Fibroblast of lung (primary cell): Measurements from ENCODE around the gene SFT2D2. TPM values are rescaled to one million over a fixed set of nuclear protein-coding genes. Genes with fewer than 3 reads are reported as not detected.
A peak's percentile ranks its signal among the peaks of the same experiment; 100 is the strongest.

Experiments
- DNase-seq, 2 donors: peaks; one replicate each; pipeline versions ENCODE4 v3.0.0 to v3.0.0-alpha.2; 2010; ENCODE audit warnings: low read depth in 2 of 2
- H2AFZ ChIP-seq: 2 replicates; pipeline ENCODE4 v1.5.1; 2012; ENCODE audit warnings: low read length, control low read depth, inconsistent platforms
- H3K27ac ChIP-seq: 2 replicates; pipeline ENCODE4 v1.5.1; 2011; ENCODE audit warnings: low read length, control low read depth; ENCODE audit not compliant: insufficient read depth
- H3K27me3 ChIP-seq: 2 replicates; pipeline ENCODE4 v1.5.1; 2011; ENCODE audit warnings: mild to moderate bottlenecking, low read length; ENCODE audit not compliant: control insufficient read depth, insufficient read depth
- H3K36me3 ChIP-seq: 2 replicates; pipeline ENCODE4 v1.5.1; 2011; ENCODE audit warnings: low read length; ENCODE audit not compliant: control insufficient read depth, insufficient read depth
- H3K4me1 ChIP-seq: 2 replicates; pipeline ENCODE4 v1.5.1; 2011; ENCODE audit warnings: low read length; ENCODE audit not compliant: control insufficient read depth, insufficient read depth; ENCODE audit errors: extremely low read depth
- H3K4me2 ChIP-seq: 2 replicates; pipeline ENCODE4 v1.5.1; 2011; ENCODE audit warnings: low read length, control low read depth; ENCODE audit not compliant: insufficient read depth; ENCODE audit errors: extremely low read depth
- H3K4me3 ChIP-seq, 4 experiments: fragments of 200-600 bp in 1 of 4; sonication (generic) in 1 of 4; replicated peaks in 1 of 4; 2 replicates each; pipeline ENCODE4 v1.5.1; 2011 to 2016; ENCODE audit warnings: low read length in 4 of 4, low read depth in 3 of 4, mild to moderate bottlenecking in 3 of 4, control low read depth in 2 of 4, inconsistent platforms in 1 of 4, mixed read lengths in 1 of 4; ENCODE audit not compliant: insufficient read depth in 1 of 4; ENCODE audit errors: control extremely low read depth in 1 of 4
- H3K79me2 ChIP-seq: 2 replicates; pipeline ENCODE4 v1.5.1; 2012; ENCODE audit warnings: mild to moderate bottlenecking, low read length, inconsistent platforms; ENCODE audit not compliant: control insufficient read depth, insufficient read depth
- H3K9ac ChIP-seq: 2 replicates; pipeline ENCODE4 v1.5.1; 2011; ENCODE audit warnings: mild to moderate bottlenecking, low read length, control low read depth; ENCODE audit not compliant: insufficient read depth
- H3K9me3 ChIP-seq: 2 replicates; pipeline ENCODE4 v1.5.1; 2012; ENCODE audit warnings: low read depth, low read length; ENCODE audit not compliant: control insufficient read depth, insufficient read depth
- H4K20me1 ChIP-seq: 2 replicates; pipeline ENCODE4 v1.5.1; 2011; ENCODE audit warnings: low read length; ENCODE audit not compliant: control insufficient read depth, insufficient read depth; ENCODE audit errors: extremely low read depth
- EZH2 ChIP-seq: IDR thresholded peaks from 2 replicates; pipeline ENCODE4 v1.5.1; 2012; ENCODE audit warnings: low read length, control low read depth, mild to moderate bottlenecking; ENCODE audit errors: missing control alignments
- polyA plus RNA-seq, 2 donors: library from polyadenylated mRNA; depleted of rRNA in 1 of 2; stranded (reverse) in 1 of 2; unstranded in 1 of 2; fragments of >200 nt; gene quantifications; 2 replicates each; pipeline ENCODE4 v1.2.1, GENCODE V29; 2011 to 2012; ENCODE audit warnings: missing spikeins in 1 of 2
- total RNA-seq: library from RNA; depleted of rRNA; stranded (reverse); fragments of >200 nt; gene quantifications from 2 replicates; pipeline ENCODE4 v1.2.1, GENCODE V29; 2014
- TF ChIP-seq, protein P1 (sequence below), 2 donors: IDR thresholded peaks in 1 of 2; conservative IDR thresholded peaks in 1 of 2; 1 replicate in 1 of 2; 2 replicates in 1 of 2; pipeline ENCODE4 v1.5.1; 2011 to 2012; ENCODE audit warnings: low read length in 2 of 2, control low read depth in 1 of 2, inconsistent platforms in 1 of 2, low read depth in 1 of 2, mild to moderate bottlenecking in 1 of 2

The SFT2D2 gene
- total and polyA plus RNA-seq, 2 donors (not counting 1 experiment from before 2014, with no cell fraction given), result 29.4 to 36.4 TPM

GRCh38 chr1:168230709-168231108 is 4.9 kb downstream of the SFT2D2 start:
- no peaks in the 10 kb centered on the region for H3K27me3 ChIP-seq
- peaks cover 26% of the 10 kb centered on the region for H3K79me2 ChIP-seq
- no peak overlapping the region for H3K4me2 ChIP-seq
- H3K27ac ChIP-seq, result no peak overlapping the region
- H3K4me3 ChIP-seq, result no peak overlapping the region
- TF ChIP-seq EZH2, result no peak
- TF ChIP-seq, protein P1, sequence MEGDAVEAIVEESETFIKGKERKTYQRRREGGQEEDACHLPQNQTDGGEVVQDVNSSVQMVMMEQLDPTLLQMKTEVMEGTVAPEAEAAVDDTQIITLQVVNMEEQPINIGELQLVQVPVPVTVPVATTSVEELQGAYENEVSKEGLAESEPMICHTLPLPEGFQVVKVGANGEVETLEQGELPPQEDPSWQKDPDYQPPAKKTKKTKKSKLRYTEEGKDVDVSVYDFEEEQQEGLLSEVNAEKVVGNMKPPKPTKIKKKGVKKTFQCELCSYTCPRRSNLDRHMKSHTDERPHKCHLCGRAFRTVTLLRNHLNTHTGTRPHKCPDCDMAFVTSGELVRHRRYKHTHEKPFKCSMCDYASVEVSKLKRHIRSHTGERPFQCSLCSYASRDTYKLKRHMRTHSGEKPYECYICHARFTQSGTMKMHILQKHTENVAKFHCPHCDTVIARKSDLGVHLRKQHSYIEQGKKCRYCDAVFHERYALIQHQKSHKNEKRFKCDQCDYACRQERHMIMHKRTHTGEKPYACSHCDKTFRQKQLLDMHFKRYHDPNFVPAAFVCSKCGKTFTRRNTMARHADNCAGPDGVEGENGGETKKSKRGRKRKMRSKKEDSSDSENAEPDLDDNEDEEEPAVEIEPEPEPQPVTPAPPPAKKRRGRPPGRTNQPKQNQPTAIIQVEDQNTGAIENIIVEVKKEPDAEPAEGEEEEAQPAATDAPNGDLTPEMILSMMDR (conservative IDR thresholded peaks at IDR 0.05 in 1 of 2, IDR thresholded peaks at IDR 0.05 in 1 of 2; ENCODE audit: low read depth in 1 of 2, low read length in 2 of 2), result no peak
- no peak for DNase-seq
- H4K20me1 ChIP-seq, result no peaks in the 10 kb centered on the region
- no peak overlapping the region for H3K9ac ChIP-seq
- H2AFZ ChIP-seq, result no peak overlapping the region
- no peaks in the 10 kb centered on the region for H3K4me1 ChIP-seq
- H3K9me3 ChIP-seq, result no peaks in the 10 kb centered on the region
- H3K36me3 ChIP-seq, result peaks cover 7% of the 10 kb centered on the region

DNA sequence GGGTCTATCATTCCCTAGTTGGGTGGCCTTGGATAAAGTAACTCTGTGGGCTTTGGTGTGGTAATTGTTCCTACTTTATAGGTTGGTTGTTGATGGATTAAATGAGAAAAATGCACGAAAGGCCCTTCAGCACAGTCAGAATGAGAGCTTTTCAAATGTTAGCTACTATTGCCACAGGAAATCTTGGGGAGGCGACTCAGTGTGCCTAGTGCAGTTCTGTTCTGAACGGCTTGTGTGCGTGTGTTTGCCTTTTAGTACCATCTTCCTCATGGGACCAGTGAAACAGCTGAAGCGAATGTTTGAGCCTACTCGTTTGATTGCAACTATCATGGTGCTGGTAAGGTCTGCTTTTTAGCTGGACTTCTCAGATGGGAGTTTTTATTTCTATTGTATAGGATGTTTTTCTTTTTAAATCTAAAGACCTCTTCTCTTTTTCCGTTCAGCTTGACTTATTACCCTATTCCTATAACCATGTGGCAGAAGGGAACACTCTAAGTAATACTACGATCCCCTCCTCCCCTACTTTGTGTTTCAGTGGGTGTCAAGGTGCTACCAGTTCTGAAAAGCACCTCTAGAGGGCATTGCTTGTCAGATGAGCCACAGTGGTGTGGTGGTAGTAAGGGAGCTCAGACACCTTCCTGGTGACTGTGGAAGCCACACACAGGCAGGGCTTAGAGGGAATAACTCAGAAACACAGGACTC is 9.2 kb downstream of the SFT2D2 start:
- Histone ChIP-seq H3K4me3 (no peak overlapping the region), H3K4me2 (no peak overlapping the region), H2AFZ (no peak overlapping the region), H4K20me1 (no peaks in the 10 kb centered on the region), H3K4me1 (no peaks in the 10 kb centered on the region), H3K9me3 (no peaks in the 10 kb centered on the region), H3K9ac (no peak overlapping the region), H3K27me3 (no peaks in the 10 kb centered on the region), H3K27ac (no peak overlapping the region), H3K36me3 (peaks cover 8% of the 10 kb centered on the region), H3K79me2 (peaks cover 9% of the 10 kb centered on the region)
- no peak for TF ChIP-seq EZH2
- TF ChIP-seq, protein P1 (conservative IDR thresholded peaks at IDR 0.05 in 1 of 2, IDR thresholded peaks at IDR 0.05 in 1 of 2; ENCODE audit: low read depth in 1 of 2, low read length in 2 of 2), result peak; percentile 51 to 74
- DNase-seq, result peak; percentile 36 to 37

GRCh38 chr1:168235548-168235885 is 9.7 kb downstream of the SFT2D2 start:
- H3K9me3 ChIP-seq, result no peaks in the 10 kb centered on the region
- H3K4me2 ChIP-seq, result no peak overlapping the region
- H3K9ac ChIP-seq, result no peak overlapping the region
- H3K27ac ChIP-seq, result no peak overlapping the region
- TF ChIP-seq, protein P1 (conservative IDR thresholded peaks at IDR 0.05 in 1 of 2, IDR thresholded peaks at IDR 0.05 in 1 of 2; ENCODE audit: low read depth in 1 of 2, low read length in 2 of 2), result no peak
- no peak for TF ChIP-seq EZH2
- H3K4me1 ChIP-seq, result no peaks in the 10 kb centered on the region
- peaks cover 6% of the 10 kb centered on the region for H3K79me2 ChIP-seq
- peaks cover 8% of the 10 kb centered on the region for H3K36me3 ChIP-seq
- H3K27me3 ChIP-seq, result no peaks in the 10 kb centered on the region
- H3K4me3 ChIP-seq, result no peak overlapping the region
- H4K20me1 ChIP-seq, result no peaks in the 10 kb centered on the region
- peak in 1 of 2 donors; percentile 28 for DNase-seq
- no peak overlapping the region for H2AFZ ChIP-seq
